NAMALWA (cell line): ENCODE data around the gene FBXL17.

Source experiments
- DNase-seq: peaks from one replicate; pipeline ENCODE4 v3.0.0-alpha.2; 2015; ENCODE audit warnings: low spot score

The FBXL17 gene

DNA sequence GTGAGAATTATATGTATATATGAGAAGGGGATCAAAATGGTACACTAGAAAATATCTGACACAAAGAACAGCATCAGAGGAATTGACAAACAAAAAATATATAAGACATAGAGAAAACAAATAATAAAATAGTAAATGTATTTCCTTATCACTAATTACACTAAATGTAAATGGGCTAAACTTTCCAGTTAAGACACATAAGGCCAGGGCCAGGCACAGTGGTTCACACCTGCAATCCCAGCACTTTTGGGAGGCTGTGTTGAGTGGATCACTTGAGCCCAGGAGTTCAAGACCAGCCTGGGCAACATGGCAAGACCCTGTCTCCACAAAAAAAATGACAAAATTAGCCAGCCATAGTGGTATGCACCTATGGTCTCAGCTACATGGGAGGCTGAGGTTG, 8.5 kb downstream of the FBXL17 start:
- DNase-seq, result no peak

DNA sequence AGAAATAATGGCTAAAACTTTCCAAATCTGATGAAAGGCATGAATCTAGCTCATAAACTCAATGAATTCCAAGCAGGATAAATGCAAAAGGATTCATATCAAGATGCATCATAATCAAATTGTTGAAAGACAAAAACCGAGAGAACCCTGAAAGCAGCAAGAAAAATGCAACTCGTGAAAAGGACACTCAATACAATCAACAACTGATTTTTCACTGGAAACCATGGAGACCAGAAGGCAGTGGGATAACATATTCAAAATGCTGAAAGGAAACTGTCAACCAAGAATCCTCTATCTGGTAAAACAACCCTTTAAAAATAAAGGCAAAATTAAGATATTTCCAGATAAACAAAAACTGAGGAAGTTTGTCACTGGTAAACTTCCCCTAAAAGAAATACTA, 9.5 kb downstream of the FBXL17 start:
- DNase-seq, result no peak

DNA sequence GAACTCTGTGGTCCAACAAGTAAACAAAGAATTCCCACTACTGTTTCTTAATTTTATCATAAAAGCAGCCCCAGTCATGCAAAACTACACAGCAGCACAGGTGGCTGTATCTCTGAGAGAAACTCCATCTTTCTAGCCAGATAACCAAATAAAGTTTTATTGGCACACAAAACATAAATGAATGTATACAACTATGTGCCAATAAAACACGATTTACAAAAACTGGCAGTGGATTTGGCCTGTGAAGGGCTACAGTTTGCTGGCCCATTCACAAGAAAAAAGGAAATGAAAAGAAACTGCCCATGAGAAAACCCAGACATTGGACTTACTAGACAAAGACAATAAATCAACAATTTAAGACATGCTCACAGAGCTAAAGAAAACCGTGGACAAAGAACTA, 10.6 kb downstream of the FBXL17 start:
- no peak for DNase-seq

DNA sequence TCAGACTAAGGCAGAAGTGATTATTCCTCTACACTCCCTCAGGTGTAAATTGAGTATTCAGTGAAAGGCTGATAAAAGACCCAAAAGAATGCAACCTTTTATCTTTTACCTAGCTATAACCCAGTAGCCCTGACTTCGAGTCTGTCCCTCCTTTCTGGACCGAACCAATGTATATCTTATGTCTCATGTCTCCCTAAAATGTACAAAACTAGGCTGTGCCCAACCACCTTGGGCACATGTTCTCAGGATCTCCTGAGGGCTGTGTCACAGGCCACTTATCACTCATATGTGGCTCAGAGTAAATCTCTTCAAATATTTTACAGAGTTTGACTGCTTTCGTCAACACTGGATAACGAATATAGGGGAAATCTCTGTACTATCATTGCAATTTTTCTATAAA, 12.7 kb downstream of the FBXL17 start:
- DNase-seq, result no peak

DNA sequence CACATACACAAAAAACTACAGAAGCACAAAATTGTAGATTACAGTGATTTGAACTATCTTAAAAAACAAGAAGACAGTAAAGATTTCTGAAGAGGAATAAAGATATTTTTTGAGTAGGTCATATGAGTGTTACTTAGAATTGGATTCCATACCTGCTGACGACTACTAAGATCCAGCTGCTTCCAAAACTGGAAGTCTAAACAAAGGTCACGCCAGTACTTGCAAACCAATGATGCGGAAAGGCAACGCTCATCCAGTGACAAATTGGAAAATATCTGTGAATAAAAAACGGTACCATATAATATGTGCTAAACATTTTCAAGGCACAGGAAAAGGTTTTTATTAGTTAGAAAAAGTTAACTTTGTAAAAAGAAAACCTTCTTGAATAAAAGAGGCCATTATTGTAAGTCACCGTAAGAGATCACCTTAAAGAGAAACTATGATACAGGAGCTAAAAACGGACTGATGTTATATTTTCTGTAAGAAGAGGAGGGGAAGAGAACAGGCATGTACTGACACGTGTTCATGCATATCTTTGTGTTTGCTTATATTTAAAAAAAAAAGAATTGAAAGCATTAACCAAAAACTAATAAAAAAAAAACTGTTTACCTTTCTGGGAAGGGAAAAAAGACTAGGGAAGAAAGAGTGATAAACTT, 14.1 kb downstream of the FBXL17 start:
- DNase-seq, result no peak

DNA sequence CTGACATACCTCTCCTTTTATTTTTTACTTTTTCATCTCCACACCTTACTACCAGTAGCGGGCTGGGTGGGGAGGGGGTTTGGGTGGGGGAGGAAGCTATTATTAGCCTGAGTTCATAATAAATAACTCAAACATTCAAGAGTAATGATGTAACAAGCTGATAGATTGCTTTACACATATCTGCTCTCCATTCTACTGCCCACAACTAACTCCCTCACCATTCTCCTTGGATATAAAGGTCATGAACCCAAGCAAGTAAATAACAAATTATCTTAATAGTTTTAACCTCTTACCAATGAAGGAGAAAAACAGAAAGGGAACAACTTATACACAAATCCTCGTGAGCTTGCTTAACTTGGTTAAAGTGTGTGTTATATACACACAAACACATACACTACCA, 15.4 kb downstream of the FBXL17 start:
- DNase-seq, result no peak

DNA sequence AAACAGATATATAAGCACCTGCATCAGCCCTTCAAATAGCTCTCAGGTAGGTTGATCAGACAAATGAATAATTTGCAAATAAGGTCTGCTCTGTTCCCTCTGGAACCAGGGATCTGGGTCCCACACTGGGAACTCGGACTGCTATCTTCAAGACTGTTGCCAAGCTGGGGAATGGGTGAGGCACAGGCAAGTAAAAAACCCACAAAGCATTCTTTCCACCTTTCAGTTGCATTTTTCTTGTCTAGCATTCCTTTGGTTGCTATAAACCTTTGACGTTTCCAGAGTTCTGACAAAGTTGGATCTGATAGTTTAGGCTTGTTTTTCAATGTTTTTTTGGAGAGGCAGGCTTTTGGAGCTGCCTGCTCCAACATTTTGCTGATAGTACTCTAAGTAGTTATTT, 20.1 kb downstream of the FBXL17 start:
- no peak for DNase-seq

DNA sequence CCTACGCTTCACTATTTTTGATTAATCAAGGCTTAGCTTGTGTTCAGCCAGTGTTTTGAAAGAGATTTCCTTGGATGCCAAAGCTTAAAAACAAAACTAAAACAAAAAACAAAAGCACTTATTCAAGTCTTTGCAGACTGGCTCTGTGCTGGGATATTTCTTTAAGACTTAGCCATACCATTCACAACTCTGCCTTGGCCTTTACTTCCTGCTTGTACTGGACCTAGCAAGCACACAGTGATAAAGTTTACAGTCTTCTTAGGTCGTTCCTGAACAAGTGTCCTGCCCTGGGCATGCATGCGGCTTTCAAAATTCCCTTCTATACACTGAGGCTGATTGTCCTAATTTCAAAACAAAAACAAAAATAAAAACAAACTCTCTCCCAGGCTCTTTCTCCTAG, 20.7 kb downstream of the FBXL17 start:
- DNase-seq, result no peak

DNA sequence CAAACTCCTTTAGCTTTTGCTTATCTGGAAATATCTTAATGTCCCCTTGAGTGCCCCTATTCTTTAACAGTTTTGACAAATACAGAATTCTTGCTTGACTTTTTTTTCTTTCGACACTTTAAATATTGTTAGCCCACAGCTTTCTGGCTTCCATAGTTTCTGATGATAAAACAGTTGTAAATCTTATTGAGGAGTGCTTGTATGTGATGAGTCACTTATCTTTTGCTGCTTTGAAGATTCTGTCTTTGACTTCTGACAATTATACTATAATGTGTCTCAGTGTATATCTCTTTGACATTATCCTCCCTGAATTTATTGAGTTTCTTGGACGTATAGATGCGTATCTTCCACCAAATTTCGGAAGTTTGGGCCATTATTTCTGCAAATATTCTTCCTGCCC, 21.6 kb downstream of the FBXL17 start:
- DNase-seq, result no peak

DNA sequence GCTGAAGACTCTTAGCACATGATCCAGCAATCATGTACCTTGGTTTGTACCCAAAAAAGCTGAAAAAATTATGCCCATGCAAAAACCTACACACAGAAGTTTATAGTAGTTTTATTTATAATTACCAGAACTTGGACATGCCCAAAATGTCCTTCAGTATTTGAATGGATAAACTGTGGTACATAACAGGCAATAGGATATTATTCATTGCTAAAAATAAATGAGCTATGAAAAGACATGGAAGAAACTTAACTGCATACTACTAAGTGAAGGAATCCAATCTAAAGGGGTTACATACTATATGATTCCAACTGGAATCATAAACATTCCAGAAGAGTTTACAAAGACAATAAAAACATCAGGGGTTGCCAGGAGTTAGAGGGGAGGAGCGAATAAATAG, 25.6 kb downstream of the FBXL17 start:
- no peak for DNase-seq

DNA sequence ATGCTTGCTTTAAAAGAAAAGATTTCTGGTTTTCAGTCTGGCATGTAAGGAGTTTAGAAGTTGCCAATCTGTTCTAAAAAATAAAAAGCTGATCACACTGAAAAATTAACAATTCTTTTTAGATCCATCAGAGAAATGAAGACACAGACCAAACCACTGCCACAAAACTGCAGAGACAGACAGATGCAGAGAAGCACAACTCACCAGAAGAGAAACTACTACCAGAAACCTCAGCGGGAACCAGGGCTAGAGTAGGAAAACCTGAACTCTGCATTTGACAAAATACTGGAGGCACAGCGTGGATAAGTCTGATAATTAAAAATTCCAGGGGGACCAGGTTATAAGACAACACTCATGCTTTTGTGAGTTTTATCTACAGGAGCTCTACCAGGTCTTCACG, 28.8 kb downstream of the FBXL17 start:
- DNase-seq, result no peak

DNA sequence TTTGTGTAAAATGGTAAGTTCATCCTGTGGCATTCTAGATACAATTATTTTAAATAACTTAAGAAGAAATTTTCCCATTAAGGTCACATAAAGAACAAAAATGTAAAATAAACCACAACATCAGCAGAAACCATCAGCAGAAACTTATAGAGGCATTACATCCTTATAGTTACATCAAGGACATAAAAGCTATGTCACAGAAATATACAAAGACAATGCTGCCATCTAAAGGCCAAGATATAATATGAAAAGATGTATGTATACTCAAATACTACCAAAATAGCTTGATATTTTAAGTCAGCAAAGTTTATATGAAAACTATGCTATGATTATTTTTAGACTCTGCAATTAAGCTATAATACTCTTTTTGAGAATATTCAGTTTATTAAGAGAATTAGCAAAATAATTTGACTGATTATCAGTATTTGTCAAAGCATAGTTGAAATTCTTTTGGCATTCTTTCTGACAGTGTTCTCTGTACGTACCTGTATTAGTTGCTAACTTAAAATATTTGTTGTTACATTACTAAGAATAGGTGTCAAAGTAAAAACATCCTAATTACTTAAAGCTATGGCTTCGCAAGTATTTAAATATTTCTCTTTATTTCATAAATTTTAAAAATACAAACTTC, 36.2 kb downstream of the FBXL17 start:
- DNase-seq, result peak; percentile 72

DNA sequence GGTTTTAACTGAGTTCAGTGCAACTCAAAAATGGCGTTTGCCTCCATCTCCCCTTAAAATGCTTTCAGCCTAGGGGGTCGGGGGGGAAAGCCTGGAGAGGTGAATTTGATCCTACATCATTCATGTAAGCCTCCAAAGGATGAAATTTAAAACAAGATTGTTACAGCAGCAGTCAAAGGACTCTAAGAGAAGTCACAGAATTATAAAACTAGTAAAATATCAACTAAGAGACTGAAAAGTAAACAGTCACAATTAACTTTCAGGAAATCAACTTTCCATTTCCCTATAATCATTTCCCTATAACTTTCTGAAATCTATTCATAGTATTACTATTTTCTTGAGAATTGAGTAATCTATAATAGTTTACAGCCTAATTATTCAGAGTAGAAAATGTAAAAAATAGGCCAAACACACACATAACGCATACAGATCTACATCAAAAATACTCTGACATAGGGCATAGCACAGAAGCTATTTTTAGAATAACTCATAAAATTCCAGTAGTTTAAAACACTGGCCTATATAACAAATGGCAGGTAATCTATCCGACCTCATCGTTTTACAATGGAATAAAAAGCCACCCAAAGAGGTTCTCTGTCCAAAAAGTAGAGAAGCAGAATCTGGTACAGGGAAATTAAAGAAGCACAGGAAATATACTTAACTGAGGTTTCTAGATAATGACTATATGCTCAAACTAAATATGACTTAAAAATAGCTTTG, 37.6 kb downstream of the FBXL17 start:
- no peak for DNase-seq

DNA sequence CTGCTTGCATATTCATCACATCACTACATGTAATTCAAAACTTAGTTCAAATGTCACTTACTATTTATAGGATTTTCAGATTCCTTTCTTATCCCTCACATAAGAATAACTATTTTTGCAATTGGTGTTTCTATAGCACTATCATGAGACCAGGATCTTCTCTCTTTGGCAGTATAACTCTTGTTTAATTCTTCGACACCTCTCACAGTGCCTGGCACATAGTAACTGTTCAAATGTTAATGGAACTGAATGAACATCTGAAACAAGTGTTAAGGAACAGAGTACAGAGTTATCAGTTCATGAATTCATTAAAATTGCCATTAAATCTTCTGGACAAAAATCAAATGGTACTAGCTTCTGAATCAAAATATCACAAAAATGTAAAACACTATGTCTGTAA, 40.0 kb downstream of the FBXL17 start:
- DNase-seq, result no peak

DNA sequence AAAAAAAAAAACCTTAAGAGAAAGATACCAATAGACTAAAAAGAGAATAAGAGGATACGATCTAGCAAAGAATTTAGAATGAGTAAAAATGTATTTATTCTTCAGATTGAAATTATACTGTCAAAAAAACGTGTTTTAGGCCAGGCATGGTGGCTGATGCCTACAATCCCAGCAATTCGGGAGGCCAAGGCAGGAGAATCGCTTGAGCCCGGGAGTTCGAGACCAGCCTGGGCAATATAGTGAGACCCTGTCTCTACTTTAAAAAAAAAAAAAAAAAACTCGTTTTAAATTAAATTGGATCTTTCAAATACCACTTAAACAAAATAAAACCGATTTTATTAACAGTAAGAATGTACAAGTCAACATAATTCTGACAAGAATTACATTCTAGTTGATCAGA, 41.8 kb downstream of the FBXL17 start:
- DNase-seq, result no peak

DNA sequence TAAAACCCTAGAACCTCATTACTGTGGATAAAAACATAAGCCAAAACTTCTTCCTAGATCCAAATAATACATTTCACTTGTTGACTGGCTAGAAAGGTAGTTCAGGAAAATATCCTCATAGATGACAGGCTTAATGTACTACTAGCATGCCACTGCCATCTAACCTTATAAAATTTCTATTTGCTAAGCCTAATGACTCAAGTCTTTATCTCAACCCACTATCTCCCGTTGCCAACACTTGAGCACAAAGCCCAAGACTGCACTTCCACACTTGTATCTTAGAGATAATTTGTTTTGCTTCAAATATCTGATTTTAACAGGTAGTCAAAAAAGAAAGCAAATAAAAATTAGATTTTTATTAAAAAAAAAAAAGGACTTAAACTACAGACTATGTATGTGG, 42.7 kb downstream of the FBXL17 start:
- no peak for DNase-seq

DNA sequence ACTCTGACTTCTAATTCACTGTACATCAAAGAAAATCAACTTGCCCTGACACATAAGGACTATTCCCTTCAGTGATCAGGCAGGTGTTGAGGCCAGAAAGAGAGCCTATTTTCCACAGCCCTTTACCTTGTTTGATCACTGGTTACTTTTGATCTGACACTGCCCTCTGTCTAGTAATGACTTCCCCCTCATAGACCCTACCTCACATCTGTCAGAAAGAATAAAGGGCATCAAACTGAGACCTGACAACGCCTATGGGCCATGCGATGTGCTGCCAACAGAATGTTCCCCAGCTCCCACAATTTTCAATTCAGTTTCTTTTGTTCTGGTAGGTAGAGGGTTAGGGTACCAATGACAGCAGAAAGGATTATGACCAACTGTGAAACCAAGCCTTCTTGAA, 47.7 kb downstream of the FBXL17 start:
- no peak for DNase-seq

DNA sequence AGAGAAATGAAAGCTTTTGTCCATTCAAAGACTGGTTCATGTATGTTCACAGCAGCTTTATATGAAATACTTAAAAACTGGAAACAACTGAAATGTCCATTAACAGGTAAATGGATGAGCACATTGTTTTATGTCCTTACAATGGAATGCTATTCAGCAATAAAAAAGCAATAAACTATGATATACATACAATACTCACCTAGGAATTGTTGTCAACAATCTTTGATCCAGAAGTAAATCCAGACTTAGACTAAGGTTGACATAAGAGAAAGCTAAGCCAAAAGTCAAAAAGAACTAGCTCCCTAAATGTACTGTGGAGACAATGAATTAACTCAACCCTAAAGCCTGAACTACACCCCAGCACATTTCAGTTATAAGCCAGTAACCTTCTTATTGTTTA, 54.9 kb downstream of the FBXL17 start:
- DNase-seq, result no peak

DNA sequence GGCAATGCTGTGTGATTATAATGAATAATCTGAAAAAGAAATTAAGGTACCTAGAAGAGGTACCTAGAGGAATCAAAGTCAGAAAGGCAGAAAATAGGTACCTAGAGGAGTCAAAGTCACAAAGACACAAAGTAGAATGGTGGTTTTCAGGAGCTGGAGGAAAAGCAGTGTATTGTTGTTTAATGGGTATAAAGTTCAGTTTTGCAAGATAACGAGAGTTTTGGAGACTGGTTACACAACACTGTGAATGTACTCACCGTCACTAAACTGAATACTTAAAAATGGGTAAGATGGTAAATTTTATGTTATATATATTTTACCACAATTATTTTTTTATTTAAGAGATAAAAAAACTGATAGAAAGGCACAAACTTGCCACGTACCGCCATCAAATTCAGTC, 57.0 kb downstream of the FBXL17 start:
- no peak for DNase-seq

DNA sequence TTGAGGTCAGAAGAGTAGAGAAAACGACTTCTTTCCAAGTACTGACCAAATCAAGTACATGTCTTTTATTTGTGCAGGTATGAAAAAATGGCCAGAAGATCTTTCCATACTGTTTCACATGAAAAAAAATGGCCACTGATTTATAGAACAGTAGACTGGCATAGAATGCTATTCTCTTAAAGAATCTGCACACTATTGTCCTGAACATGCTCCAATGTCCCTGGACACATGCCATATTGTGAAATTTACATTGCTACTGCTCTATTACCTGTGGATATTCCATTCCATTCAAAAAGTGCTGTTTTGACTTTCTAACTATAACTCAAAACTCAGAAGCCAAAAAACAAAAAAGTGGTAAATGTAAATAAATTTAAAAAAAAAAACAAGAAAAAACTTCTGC, 60.6 kb downstream of the FBXL17 start:
- no peak for DNase-seq

DNA sequence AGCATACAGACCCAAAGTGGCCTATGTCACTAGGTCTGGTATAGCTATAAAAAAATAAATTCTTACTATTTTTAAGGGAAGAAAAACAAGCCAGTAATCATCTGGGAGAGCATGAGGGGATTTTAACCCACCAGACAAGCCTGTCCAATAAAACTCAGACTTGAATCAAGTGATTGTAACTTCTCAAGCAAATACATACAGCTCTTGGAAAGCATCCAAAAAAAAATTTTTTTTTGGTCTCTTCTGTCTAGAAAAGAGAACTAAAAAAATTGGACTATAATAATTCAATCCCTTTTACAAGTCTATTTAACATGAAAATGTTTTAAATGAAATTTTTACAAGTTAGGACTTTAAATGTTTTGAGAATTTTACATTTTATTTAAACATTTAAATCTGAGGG, 61.7 kb downstream of the FBXL17 start:
- no peak for DNase-seq

DNA sequence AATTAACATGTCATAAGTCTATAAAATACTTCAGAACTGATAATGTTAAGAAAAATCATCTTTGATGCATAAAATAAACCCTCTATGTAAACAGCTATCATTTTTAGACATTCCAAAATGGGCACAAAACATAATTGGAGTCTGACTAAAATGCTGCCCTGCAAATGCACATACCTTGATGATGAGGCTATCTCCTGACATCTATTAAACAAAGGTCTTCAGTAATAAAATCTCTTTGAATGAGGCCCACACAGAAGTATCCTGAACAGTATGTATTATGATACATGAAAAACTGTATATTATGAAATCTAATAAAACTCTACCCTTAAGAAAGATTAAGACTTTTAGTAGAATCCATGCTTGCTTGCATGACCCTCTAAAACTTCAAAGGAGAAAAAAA, 66.1 kb downstream of the FBXL17 start:
- DNase-seq, result no peak

DNA sequence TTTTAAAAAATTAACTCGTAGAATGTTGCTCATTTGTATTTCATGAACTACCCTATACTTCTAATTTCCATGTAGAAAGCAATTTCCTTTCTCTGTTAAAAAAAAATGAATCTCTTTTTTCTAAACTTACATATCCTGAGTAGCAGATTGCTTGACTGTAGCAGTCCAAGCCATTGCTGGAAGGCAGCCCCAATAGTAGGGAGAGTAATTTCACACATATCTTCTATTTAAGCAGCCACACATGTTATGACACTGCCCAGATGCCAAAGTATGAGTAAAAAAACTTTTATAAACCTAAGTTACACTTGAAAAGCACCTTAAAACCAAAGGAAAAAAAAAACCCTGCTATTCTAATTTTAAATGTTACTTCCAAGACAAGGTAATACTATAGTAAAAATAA, 69.6 kb downstream of the FBXL17 start:
- no peak for DNase-seq

DNA sequence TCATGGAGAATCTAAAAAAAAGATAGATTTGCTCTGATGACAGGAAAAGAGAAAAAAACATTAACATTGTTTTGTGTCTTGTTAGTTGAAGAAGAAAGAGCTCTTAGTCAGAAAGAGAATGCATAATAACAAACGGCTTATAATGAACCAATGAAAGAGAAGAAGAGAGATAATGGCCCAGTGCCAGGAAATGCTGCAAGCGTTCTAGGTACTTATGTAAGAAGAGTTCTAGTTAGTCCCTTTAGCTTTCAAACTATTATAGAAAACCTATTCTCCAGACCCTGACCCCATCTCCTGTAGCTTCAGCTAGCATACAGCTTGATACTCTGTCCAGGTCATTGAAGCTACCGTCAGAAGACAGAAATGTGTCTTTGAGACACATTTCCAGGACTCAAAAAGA, 70.2 kb downstream of the FBXL17 start:
- no peak for DNase-seq
